GM21515 (cell line): ENCODE results near the gene VPREB3.

ENCODE experiments used
- ATAC-seq: cut with Tn5 transposase; IDR thresholded peaks from one replicate; pipeline ENCODE4 v1.9.1; 2021; ENCODE audit not compliant: unreplicated experiment

The VPREB3 gene, protein sequence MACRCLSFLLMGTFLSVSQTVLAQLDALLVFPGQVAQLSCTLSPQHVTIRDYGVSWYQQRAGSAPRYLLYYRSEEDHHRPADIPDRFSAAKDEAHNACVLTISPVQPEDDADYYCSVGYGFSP

DNA sequence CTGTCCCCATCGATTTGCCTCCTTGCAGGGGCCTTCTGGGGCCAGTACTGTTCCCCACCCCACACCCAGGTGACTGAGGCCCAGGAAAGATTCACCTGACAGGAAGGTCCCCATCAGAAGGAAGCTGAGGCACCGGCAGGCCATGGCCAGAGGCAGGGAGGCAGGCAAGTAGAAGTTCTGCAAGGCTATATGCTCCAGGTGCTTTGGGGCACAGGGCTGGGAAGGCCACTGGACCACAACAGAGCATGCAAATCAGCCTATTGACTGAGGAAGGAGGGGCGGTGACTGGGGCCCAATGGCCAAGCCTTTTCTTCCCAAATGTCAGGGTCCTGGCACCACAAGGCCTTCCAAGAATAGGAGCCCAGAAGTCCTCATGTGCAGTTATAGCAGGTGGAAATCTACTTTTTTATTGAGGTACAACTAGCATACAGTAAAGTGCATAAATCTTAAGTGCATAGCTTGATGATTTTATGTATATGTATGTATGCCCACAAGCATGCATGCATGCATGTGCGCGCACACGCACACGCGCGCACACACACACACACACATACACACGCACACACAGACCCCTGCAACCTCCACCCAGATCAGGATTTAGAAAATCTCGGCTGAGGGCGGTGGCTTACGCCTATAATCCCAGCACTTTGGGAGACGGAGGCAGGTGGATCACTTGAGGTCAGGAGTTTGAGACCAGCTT is at the start of gene VPREB3:
VPREB3 (minus strand) TSS at position 206 of the 700 bp plus-strand sequence; CDS start at position 144, 62 bp downstream.
- no peak for ATAC-seq

DNA sequence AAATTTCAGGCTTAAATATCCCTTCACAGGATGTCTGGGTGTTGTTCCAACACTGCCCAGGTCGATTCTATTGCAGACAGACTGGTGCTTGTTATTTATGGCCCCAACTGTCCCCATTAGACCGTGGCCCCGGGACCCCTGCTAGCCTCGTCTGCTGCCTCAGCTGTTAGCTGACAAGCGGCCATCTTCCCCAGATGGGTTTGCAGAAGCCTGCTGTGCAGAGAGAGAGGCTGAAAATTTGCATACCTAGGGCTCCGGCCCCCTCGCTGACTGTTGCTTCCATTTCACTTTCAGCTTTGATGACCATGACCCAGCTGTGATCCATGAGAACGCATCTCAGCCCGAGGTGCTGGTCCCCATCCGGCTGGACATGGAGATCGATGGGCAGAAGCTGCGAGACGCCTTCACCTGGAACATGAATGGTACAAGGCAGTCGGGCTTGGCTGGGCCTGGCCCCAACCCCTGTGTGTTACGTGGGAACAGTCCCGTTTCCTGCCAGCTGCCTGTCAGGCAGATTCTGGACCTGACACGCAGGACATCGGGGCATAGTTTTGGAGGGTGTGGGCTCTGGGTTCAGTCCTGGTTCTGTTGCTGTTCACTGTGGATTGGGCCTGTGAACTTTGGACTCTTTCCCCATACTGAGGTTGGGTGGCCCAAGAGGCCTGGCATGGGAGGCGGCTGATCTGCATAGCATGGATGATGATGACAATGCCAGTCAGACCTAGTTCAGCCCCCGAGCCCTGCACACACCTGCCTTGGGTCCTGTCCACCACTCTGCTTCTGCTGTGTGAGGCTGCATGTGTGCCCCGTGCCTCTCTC is 49.0 kb upstream of the VPREB3 start:
- ATAC-seq = no peak

DNA sequence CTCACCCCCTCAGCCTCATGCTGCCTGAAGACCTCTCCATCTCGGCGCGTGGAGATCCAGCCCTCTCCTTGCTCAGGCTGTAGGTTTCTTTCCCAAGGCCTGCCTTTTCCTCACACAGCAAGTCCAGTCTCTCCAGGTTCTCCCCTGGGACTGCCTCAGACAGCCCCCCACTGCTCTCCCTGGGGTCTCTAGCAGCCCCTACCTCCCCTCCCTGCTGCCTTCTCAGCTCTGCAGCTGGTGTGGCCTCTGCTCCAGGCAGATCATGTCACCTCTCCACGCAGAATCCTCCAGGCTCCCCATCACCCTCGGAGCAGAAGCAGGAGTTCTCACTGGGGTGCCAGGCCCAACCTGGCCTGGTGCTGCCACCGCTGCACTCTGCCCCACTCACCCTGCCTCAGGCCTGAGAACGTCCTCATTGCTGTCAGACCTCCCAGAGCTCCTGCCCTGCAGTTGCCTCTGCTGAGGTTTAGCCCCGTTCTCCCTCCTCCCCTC is 47.7 kb upstream of the VPREB3 start:
- ATAC-seq = no peak

DNA sequence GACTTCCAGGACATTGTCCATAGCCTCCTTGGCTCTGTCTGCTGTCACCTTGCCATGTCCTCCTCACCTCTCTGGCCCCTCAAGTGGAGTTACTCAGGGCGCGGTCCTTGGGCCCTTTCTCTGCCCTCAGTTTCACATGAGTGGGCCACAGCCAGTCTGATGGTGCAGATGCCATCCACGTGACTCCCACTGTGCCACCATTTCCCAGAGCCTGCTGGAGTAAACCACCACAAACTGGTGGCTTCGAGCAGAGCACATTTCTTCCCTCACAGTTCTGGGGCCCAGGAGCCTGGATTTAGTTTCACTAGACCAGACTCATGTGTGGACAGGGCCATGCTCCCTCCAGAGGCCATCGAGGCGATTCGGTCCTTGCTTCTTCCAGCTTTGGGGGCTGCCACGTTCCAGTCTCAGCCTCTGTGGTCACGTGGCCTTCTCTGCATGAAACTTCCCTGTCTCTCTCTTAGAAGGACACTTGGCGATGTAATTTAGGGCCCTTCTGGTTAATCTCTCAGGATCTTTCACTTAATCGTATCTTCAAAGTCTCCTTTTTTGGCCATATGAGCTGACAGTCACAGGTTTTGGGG is 47.1 kb upstream of the VPREB3 start:
- no peak for ATAC-seq

DNA sequence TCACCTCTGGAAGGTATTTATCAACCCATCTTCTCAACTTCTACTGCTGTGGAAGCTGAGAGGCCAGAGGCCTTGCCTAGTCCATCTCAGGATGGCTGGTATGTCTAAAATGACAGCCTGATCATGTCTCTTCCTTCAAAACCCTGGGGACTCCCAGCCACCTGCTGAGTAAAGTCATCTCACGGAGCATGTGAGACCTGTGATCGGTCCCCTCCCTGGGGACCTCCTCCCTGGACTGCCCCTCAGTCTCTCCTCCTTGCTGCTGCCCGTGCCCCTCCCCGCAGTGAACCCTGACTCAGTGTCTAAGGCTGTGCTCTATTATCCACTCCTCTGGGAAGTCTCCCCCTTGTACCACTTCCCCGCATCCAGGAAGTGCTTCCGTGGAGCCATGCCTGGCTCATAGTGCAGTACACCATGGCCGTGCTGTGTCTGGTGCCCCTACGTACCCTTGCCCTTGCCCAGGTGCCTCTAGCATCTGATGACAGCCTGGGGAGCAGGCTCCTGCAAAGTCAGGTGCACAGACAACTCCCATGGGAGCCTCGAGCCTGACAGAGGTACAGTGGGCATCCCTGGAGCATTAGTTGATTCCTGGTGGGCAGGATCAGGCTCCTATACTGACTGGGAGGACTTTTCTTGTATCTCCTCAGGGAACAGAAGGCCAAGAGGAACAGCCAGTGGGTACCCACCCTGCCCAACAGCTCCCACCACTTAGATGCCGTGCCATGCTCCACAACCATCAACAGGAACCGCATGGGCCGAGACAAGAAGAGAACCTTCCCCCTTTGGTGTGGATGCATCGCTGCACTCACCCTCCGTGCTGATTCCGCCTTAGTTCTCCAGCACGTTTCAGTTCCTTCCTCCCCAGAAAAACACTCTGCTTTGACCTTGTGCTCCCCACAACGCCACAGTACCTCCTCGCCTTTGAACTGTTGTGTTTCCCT is 46.3 kb upstream of the VPREB3 start:
- no peak for ATAC-seq

DNA sequence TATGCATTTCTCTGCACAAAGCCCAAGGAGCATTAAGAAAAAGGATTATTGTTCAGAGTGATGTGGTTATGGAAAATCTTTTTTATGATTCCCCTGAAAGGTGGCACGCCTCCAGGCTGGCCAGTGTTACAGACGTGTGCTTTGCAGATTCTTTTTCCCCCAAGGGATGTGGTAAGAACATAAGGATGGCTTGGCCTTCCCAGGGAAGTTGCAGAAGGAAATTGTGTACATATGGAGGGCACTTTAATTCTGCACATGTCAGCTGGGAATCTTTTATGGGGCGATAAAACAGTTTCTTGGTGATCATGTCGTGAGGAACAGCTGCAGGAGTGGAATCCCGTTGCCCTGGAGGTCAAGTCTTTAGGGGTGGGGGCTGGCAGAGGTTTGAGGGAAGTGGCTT is 42.2 kb upstream of the VPREB3 start:
- ATAC-seq = no peak

DNA sequence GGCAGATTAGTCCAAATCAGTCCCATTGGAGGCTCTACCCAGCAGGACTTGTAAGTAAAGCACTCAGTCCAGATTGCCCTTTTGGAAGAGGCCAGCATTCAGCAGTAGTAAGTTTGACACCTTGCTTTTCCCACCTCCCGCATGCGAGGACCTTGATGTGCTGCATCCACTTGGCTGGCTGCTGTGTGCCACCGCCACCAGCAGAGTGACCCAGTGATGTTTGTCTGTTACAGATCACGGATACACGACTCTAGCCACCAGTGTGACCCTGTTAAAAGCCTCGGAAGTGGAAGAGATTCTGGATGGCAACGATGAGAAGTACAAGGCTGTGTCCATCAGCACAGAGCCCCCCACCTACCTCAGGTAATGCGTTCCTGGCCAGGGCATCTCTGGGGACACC is 39.1 kb upstream of the VPREB3 start:
- no peak for ATAC-seq

DNA sequence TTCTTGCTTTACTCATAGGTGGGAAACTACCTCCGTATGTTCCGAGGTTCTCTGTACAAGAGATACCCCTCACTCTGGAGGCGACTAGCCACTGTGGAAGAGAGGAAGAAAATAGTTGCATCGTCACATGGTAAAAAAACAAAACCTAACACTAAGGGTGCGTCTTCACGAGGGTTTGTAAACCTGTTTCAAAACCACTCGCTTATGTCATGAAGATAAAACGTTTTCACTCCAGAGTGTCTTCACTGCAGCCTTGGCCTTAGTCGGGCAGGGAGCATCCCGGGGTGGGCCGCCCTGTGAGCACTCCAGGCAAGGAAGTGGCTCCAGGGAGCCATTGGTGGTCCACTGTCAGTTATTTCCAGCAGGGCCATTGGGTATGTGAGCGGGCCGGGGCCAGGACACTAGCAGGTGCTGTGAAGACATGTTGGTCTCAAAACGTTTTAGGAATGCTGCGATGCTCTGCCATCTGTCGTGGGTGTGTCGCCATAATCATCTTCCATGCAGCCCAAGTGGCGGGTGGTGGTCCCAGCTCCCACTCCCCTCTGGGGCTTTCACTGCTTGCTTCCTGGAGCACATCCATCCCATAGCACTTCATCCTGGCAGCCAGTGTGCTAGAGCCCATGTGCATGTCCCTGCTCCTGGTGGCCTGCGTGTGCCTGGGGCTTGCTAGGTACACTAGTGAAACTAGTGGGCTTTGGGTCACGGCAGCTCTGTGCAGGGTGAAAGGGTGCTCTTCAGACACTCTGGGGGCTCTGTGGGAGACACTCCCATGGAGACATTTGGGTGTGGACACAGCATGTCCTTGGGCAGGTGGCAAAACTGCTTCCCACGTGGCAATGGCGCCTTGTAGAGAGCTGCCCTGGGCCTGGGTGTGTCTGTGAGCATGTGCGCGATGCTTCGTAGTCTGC is 37.8 kb upstream of the VPREB3 start:
- no peak for ATAC-seq

DNA sequence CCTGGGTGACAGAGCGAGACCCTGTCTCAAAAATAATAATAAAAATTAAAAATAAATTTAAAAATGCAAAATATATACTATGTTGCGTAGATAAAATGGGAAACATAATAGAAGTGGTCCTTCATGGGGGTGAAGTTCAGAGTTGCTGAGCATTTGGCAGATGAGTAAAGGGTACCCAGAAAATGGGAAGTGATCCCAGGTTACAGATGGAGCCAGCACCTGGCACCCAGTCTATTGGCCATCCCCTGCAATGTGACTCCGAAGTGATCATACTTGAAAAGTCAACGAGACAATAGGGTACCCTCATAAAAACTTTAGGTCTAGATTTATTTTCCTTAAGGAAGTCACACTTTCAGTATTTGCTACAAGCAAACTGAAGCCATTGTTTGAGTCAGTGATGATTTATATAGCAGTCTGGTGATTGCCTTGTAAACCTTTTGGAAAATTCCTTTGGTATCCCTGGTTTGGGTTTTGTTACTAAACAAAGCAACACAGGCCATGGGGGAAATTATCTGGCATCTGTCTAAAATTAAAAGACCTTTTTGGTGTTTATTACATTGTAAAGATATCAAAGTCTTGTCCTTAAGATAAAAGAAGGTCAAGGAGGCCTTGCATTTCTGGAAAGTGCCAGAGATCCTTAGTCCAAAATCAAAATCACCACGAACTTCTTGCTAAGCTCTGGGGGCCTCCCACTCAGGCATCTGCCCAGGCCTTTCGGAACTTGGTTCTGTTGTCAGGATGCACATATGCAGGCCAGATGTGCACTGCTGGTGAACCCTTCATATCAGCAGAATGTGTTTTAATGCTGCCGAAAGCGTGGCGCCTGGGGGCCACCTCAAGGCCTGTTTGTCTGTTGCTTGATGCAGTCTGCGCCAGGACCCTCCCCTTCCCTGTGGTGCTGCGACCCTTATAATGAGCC is 36.9 kb upstream of the VPREB3 start:
- ATAC-seq = no peak

DNA sequence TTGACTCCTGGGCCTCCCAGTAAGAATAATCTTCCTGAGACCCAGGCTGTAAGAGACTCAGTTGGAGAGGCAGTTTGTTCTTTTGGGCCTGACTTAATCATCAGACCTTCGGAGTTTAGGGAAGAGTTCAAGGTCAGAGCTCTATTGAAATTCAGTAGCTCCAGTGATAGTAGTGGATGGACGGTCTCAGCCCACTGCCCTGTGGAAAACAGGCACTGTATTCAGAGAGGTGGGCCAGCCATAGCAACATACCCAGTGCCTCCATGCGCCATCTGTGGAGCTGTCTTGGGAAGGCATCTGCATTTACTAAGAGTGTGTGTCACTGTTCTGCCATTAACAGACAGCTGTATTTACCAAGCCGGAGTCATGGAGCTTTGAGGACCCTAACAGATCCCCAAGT is 35.4 kb upstream of the VPREB3 start:
- ATAC-seq = no peak

DNA sequence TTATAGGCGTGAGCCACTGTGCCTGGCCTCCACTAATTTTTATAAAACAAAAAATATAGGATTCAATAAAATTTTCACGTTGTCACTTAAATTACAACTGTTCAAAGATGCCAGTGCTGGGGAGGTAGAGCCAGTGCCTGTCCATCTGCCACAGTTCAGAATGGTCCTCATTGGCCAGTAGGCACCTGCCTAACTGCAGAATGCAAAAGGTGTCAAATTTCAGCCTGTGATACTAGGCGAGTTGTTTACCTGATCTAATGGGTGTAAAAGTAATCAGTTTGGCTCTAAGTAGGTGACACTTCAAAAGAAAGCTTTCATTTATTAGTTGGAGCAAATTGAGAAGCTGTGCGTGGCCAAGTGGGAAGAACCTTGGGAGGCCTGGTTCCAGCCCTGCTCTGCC is 34.9 kb upstream of the VPREB3 start:
- no peak for ATAC-seq

DNA sequence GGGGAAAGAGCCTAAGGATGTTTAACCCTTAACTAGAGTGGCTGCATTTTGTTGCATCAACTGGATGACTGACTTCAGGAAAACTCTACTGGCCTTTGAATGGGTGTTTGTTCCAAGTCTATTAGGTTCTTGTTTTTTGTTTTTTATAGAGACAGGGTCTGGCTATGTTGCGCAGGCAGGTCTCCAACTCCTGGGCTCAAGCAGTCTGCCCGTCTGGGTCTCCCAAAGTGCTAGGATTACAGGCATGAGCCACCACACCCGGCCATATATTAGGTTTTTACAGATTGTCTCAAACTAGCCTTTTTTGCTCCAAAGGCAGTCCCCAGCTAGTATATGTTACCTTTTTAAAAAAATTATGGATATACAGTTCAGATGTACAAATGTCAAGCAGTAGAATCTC is 33.7 kb upstream of the VPREB3 start:
- ATAC-seq = no peak

DNA sequence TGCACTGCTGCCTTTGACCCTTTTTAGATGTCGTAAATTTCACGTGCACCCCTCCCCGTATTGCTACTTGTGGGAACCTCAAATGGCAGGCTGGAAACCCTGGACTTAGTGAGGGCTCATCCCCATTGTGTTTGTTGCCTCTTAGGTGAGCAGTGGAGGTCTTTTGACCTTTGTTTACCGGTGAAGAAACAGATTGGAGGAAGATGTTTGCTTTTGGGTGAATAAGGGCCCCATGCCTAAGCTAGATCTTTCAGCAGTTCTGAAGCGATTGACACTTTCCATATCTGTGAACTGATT is 33.3 kb upstream of the VPREB3 start:
- ATAC-seq = no peak

DNA sequence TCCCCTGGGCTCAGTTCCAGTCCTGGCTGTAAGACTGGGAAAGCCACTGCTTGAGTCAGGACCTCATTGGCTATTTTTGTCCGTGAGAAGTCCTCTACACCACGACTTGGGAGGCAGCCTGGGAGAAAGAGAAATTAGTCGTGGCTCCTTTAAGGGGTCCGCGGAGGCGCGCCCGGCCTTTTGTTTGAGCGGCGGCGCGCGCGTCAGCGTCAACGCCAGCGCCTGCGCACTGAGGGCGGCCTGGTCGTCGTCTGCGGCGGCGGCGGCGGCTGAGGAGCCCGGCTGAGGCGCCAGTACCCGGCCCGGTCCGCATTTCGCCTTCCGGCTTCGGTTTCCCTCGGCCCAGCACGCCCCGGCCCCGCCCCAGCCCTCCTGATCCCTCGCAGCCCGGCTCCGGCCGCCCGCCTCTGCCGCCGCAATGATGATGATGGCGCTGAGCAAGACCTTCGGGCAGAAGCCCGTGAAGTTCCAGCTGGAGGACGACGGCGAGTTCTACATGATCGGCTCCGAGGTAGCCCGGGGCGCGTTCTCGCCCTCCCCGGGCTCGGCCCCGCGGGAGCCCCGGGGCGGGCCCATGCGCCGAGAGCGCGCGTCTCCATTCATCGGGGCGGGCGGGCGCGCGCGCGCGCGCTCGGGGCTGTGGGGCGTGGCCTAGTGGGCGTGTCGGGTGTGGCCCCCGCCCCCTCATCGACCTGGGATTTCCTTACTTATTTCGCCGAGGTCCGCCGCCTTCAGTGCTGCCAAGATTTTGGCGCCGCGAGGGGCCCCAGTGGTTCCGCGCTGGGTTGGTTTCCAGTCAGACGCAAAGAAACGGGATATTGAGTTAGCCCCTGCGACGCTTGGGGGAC is 32.8 kb upstream of the VPREB3 start, which contains the start of gene SMARCB1:
SMARCB1 (plus strand) TSS at position 215 of the 848 bp plus-strand sequence; CDS start at position 419, 204 bp downstream.
- ATAC-seq = peak; percentile 53

DNA sequence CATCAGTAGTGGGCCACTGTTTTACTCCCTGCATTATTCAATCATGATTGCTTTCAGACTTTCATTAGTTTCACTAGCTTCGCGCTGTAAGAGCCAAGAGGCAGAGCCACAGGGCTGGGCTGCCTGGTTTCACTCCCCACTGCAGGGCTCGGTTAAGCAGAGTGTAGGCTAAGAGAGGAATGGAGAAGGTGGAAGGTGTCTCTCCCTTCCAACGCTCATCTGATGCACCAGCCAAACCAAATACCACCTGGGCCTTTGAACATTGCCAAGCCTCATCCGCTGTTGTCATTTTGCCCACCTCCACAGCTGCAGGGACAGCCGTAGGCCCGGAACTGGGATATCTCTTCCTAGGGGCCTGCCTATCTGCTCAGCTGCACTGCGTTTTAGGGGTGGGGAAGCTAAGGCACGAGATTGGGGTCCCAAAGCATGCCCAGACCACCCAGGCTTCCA is 32.1 kb upstream of the VPREB3 start:
- ATAC-seq = no peak

DNA sequence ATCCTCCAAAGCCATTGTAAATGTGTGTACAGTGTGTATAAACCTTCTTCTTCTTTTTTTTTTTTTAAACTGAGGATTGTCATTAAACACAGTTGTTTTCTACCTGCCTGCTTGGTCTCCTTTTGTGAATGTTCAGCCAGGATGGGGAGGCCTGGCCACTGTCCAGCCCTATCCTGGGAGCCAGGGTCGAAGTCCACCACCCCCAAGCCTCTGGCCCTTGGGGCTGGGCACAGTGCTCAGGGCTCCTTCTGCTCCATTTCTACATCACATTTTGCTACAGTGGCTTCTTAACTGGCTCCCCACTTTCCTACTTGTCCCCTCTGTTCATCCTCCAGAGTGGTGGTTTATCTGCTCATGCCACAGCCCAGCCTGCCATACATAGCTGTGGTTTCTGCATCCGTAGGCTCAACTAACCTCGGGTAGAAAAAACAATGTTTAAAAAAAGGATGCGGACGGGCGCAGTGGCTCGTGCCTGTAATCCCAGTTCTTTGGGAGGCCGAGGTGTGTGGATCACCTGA is 30.0 kb upstream of the VPREB3 start:
- ATAC-seq = no peak
